Natural killer cell (primary cell): ENCODE data around the gene RBMS3. TPM values are rescaled to one million over a fixed set of nuclear protein-coding genes. Genes with fewer than 3 reads are reported as not detected.

Source experiments
- ATAC-seq, 3 donors: fragments of 150-1000 bp in 2 of 3; fragments of 200-7000 bp in 1 of 3; cut with Tn5 transposase; 1 replicate in 1 of 3; 2 replicates in 2 of 3; pipeline ENCODE4 v1.10.0; 2021; ENCODE audit warnings: mild to moderate bottlenecking in 2 of 3, moderate library complexity in 2 of 3
- DNase-seq, 2 donors: peaks; one replicate each; pipeline versions ENCODE4 v3.0.0 to v3.0.0-alpha.2; 2013 to 2021; ENCODE audit warnings: mixed read lengths in 1 of 2
- H3K27ac ChIP-seq: one replicate; pipeline ENCODE4 v1.5.1; 2013; ENCODE audit warnings: mild to moderate bottlenecking, low read length
- H3K27me3 ChIP-seq: one replicate; pipeline ENCODE4 v1.6.1; 2013; ENCODE audit warnings: low read length; ENCODE audit not compliant: control insufficient read depth, insufficient read depth
- H3K36me3 ChIP-seq: one replicate; pipeline ENCODE4 v1.6.1; 2013; ENCODE audit warnings: low read length; ENCODE audit not compliant: control insufficient read depth, insufficient read depth
- H3K4me1 ChIP-seq: one replicate; pipeline ENCODE4 v1.6.1; 2013; ENCODE audit warnings: low read length; ENCODE audit not compliant: control insufficient read depth, insufficient read depth
- H3K4me3 ChIP-seq: one replicate; pipeline ENCODE4 v1.5.1; 2013; ENCODE audit warnings: low read length
- H3K9me3 ChIP-seq: one replicate; pipeline ENCODE4 v1.6.1; 2013; ENCODE audit warnings: low read length; ENCODE audit not compliant: control insufficient read depth, insufficient read depth
- H3K27ac Mint-ChIP-seq, 2 donors: one replicate each; pipeline ENCODE4 v1.8.0; 2022; ENCODE audit warnings: mild to moderate bottlenecking in 2 of 2, mixed read lengths in 2 of 2, moderate library complexity in 1 of 2
- H3K27me3 Mint-ChIP-seq, 2 donors: one replicate each; pipeline ENCODE4 v1.8.0; 2022; ENCODE audit warnings: low read depth in 2 of 2, mixed read lengths in 2 of 2
- H3K36me3 Mint-ChIP-seq: one replicate; pipeline ENCODE4 v1.8.0; 2022; ENCODE audit warnings: mixed read lengths
- H3K4me1 Mint-ChIP-seq, 2 donors: one replicate each; pipeline ENCODE4 v1.8.0; 2022; ENCODE audit warnings: mixed read lengths in 2 of 2
- H3K4me3 Mint-ChIP-seq: one replicate; pipeline ENCODE4 v1.8.0; 2022; ENCODE audit warnings: mild to moderate bottlenecking, moderate library complexity, mixed read lengths
- H3K9me3 Mint-ChIP-seq, 2 donors: one replicate each; pipeline ENCODE4 v1.8.0; 2022; ENCODE audit warnings: mixed read lengths in 2 of 2
- CTCF ChIP-seq: fragments of 200-600 bp; IDR thresholded peaks from one replicate; pipeline ENCODE4 v1.8.0; 2022; ENCODE audit warnings: antibody characterized with exemption
- WGBS: methylation state at CpG from one replicate; pipeline ENCODE4 v1.1.7; 2013; ENCODE audit warnings: missing lambda C conversion rate; ENCODE audit not compliant: insufficient coverage; 5-methylcytosine and 5-hydroxymethylcytosine counted together
- intact Hi-C: fragments of 100-400 bp; cut with micrococcal nuclease; formaldehyde crosslinking; loops from one replicate; pipeline ENCODE4 v1.14.2; 2022
- total RNA-seq, 4 donors: library from RNA; stranded (reverse); fragments of 120-200 nt in 1 of 4; gene quantifications; one replicate each; pipeline versions ENCODE4 v1.2.3 to v1.2.4, GENCODE V29; 2013 to 2022

The RBMS3 gene
- total RNA-seq, 3 donors from 2014 or later (not counting 1 experiment from before 2014, with no cell fraction given) = 0.16 TPM; not detected in 2

DNA sequence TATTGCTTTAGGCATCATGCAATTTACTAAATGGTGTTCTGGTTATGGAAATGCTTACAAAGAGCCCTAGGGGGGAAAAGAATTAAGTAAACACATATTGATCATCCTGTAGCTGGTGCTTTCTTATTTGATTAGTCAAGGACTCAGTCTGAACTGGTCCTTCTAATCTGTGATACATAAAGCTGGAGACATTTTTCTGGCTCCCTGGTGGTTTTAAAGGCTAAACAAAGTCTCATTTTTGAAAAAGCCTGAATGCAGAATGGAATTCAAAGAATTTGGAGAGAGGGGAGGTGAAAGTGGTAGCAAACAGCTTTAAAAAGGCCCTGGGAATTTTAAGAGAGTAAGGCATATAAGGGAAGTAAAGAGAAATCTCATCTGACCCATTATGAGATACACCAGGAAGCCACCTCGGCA is 149.7 kb downstream of the RBMS3 start:
- no peaks in the 10 kb centered on the region for H3K4me1 Mint-ChIP-seq
- ATAC-seq (no peak), DNase-seq (no peak)
- intact Hi-C loops = no loop called here
- no peaks in the 10 kb centered on the region for H3K9me3 ChIP-seq
- no peaks in the 10 kb centered on the region for H3K36me3 Mint-ChIP-seq
- WGBS = 75% methylated on average over 1 of the region's 1 CpG
- TF ChIP-seq CTCF = no peak
- H3K27me3 Mint-ChIP-seq = no peaks in the 10 kb centered on the region
- no peak overlapping the region for H3K27ac Mint-ChIP-seq
- no peak overlapping the region for H3K4me3 ChIP-seq
- H3K27ac ChIP-seq = no peak overlapping the region
- H3K27me3 ChIP-seq = no peaks in the 10 kb centered on the region
- no peak overlapping the region for H3K4me3 Mint-ChIP-seq
- H3K4me1 ChIP-seq = no peaks in the 10 kb centered on the region
- H3K36me3 ChIP-seq = no peaks in the 10 kb centered on the region
- peaks cover 0 to 6% of the 10 kb centered on the region in 2 donors for H3K9me3 Mint-ChIP-seq

- intact Hi-C loops = no loop called here
- Histone ChIP-seq H3K27ac (no peak overlapping the region), H3K36me3 (no peaks in the 10 kb centered on the region), H3K4me1 (no peaks in the 10 kb centered on the region), H3K9me3 (no peaks in the 10 kb centered on the region), H3K4me3 (no peak overlapping the region), H3K27me3 (no peaks in the 10 kb centered on the region)
- no peak overlapping the region for H3K4me3 Mint-ChIP-seq
- peaks cover 5 to 8% of the 10 kb centered on the region in 2 donors for H3K9me3 Mint-ChIP-seq
- H3K27ac Mint-ChIP-seq = no peak overlapping the region
- H3K27me3 Mint-ChIP-seq = no peaks in the 10 kb centered on the region
- H3K36me3 Mint-ChIP-seq = no peaks in the 10 kb centered on the region
- ATAC-seq (no peak), DNase-seq (no peak)
- TF ChIP-seq CTCF = no peak
- no peaks in the 10 kb centered on the region for H3K4me1 Mint-ChIP-seq
Measured at GRCh38 chr3:29436612-29437323, 155.9 kb downstream of the RBMS3 start.

DNA sequence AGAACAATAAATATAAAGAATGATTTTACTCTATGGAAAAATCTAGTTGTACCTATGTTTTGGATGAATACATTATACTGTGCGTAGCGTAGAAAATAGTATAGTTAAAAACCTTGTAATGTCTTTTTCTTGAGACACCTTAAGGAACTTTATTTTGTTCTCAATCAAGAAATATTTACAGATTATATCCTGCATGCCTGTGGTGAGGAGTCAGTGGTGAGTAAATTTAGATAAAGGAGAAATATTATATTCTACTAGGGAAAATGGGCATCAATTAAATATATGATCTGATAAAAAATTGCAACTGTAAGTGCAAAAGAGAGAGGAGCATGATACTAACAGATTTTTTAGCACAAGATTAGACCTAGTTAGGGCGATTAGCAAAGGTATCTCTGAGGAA is 157.7 kb downstream of the RBMS3 start:
- Mint-ChIP-seq H3K4me1 (no peaks in the 10 kb centered on the region), H3K27me3 (no peaks in the 10 kb centered on the region), H3K36me3 (no peaks in the 10 kb centered on the region), H3K27ac (no peak overlapping the region), H3K9me3 (peaks cover 7 to 8% of the 10 kb centered on the region in 2 donors), H3K4me3 (no peak overlapping the region)
- intact Hi-C loops = no loop called here
- Histone ChIP-seq H3K27me3 (no peaks in the 10 kb centered on the region), H3K9me3 (no peaks in the 10 kb centered on the region), H3K36me3 (no peaks in the 10 kb centered on the region), H3K27ac (no peak overlapping the region), H3K4me3 (no peak overlapping the region), H3K4me1 (no peaks in the 10 kb centered on the region)
- 74% methylated on average over 1 of the region's 3 CpGs for WGBS
- ATAC-seq (no peak), DNase-seq (no peak)
- no peak for TF ChIP-seq CTCF
